Measurements from ENCODE around the gene PYROXD2.
A peak's percentile ranks its signal among the peaks of the same experiment; 100 is the strongest.

PYROXD2 gene

DNA sequence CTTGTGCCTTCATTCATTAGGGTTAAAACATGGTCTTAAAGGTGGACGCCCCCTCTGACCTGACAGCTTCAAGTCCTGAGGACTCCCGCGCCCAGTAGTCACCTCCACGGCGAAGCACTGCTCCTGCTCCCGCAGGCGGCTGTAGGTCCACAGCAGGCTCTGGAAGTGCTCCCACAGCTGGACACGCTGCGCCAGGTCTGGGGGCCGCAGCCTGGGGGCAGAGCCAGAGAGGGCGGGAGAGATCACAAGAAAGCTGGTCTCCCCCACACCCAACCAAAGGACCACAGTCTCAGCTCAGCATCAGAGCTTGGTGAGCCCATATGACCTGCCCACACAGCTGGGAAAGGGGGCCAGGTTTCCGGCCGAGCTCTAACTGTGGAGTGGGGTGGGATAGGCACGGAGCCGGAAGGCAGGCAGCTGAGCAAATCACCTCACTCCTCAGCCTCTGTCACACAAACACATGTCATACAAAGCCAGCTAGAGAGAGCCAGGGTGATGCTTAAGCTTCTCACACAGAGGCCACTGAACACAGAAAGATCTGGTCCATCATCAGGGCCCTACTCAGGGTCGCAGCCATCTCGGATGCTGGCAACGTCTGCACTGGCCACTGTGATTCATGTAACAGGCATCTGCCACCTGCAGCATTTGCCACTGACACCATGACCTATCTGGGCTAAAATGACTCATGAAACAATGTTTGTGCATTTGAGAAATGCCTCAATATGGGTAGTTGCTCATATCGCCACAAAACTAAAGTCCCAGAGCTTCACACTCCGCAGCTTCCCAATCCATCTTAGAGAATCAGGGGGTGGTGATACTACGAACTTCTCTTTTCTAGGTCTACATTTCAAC is 19.1 kb upstream of the PYROXD2 start:
- DNase-seq (ENCODE audit: low read depth in 2 of 2): no peak

DNA sequence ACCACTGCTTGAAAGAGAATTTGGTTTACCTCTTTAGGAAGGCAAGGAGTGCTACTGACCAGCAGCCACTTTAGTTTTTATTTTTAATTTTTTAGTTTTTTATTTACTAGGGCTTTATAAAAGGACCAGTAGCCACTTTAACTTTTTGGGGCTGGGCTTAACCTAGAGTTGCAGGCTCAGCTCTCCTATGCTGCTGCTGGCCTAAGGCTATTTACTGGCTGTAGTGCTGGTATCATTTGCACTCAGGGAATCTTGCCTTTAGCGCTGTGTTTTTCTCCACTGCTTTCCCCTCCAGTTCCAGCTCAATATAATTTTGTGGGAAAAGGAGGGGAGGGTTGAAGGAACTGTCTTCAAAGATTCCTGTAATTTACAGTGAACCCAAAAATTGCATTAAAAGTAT is 18.4 kb upstream of the PYROXD2 start:
- DNase-seq (ENCODE audit: low read depth in 2 of 2): no peak

DNA sequence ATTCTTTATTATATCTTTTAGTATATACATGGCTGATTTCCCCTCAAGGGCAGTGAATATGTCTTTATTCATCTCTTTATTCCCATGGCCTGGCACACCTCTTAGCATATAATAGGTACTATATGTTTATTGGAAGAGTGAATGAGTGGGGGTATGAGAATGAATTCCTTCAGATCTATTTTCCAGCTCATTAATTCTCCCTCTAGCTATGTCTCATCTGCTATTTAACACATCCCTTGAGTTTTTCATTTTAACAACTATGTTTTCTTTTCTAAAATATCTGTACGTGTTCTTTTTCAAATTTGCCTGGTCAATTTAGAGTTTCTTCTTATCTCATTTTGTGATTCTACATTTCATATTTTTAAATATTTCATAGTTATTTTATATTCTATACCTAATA is 17.3 kb upstream of the PYROXD2 start:
- DNase-seq (ENCODE audit: low read depth in 2 of 2): no peak

DNA sequence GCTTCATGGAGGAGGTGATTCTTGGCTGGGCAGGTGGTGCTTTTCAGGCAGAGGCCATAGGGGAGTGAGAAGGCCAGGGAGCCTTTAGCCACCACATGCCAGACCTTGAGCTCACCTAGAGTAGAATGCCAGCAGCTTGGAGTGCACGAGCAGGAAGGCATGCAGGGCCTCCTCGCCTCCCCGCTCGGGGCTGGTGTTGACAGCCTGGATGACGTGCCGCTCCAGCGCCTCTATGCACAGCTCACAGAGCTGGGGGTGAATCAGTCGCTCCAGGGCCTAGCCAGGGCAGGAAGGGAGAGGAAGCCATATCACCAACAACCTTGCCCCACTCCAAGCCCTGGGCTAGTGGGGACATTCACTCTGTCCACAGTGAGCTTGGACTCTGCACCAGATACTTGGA is 16.0 kb upstream of the PYROXD2 start:
- no peak for DNase-seq (ENCODE audit: low read depth in 2 of 2)

DNA sequence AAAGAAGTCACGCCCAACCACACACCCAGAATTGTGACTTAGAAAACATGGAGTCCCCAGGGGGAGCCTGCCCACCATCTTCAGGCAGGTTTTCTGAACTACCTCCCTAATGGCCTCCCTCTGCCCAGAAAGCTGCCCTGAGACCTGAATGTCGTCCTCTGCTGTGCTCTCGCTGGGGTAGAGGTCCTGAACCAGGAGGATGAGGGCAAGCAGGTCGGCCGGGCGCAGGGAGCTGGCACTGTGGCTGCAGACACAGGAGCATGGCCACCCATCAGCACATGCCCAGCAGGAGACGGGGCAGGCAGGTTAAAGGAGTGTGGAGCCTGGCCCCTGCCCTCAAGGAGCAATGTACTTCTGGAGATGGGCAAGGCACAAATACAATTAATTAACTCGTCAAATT is 15.4 kb upstream of the PYROXD2 start:
- no peak for DNase-seq (ENCODE audit: low read depth in 2 of 2)

DNA sequence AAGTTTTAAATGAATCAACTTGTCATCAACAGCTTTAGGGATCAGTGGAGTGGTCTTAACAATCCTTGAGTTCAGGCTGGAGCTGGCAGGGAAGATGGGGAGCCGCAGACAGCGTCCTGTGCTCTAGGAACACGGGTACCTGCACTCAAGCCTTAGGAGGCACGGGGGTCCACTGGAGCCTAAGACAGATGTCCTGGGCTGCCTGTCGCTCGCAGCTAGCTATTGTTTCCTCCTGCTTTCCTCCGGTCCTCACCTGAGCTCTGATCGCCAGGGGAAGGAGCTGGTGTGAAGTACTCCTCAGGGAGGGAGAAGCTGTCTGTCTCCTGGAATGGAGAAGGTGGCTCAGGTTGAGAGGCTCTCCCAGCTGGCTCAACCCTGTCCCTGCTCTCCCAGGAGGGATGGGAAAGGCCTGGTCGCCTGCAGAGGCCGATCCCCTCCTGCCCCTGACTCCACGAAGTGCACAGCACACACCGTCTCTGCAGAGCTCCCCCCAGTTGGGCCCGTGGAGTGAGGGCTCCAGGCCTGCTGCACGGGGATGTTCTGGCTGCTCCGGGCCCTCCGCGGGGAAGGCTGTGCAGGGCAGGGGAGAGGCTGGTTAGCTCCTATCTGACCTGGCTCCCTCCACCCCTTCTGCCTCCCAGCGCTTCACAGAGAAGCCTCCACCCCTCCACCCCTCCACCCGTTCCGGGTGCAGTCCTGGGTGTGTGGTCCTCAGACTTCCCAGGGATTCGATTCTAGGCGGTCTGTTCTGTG is 14.5 kb upstream of the PYROXD2 start:
- no peak for DNase-seq (ENCODE audit: low read depth in 2 of 2)

DNA sequence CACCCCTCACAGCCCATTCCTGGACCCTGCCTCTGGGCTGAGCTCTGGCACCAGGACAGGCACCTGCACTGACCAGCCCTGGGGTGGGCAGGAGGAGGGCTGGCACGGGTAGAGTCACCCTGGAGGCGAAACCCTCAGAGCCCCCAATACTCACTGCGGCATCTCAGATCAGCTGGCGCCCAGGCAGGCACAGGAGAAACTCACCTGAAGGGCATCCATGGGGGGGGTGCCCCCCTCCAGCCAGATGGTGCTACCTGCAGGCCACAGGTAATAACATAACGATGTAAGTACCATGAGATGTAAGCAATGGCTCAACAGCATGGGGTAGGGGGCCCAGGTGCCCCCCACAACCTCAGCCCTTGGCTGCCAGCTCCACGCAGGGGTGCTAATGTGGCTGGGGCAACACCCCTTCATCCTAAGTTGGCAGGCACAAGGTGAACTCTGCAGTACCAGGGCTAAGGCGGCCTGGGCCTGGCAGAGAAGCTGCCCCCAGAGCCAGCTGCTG is 12.1 kb upstream of the PYROXD2 start:
- no peak for DNase-seq (ENCODE audit: low read depth in 2 of 2)

DNA sequence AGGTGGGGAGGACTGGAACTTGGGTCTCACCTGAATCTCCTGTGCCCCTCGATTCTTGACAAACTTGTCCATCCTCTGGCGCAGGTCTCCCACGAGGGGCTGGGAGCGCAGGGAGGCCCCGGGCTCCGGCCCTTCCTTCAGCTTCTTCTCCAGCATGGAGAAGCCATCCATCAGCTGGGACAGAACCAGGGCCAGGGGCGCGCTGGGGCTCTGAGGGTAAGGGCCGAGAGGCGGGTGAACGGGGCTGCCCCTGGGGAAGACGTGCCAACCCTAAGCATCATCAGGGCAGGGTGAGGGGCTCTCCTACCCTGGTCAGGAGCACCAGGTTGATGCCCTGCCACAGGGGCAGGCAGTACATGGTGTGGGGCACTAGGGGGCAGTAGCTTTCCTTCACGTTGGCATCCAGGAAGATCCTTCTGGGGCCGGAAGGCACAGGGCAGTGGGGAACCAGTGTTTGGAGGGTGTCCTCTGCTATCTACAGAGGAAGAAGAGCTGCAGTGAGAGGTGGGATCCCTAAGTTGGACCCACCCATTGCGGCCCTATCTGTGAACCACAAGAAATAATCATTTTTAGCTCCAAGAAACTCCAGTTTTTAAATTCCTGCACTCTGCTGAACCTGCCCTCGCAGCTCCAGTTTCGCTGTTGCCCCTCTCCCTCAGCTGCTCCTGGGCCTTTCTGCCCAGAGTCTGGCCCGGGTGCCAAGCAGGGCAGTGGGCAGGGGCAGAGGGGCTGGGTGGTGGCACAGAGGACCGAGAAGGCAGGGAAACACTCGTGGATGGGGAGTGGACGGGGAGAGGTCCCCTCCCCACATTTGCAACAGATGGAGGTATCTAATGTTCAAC is 10.8 kb upstream of the PYROXD2 start:
- DNase-seq (ENCODE audit: low read depth in 2 of 2): no peak

DNA sequence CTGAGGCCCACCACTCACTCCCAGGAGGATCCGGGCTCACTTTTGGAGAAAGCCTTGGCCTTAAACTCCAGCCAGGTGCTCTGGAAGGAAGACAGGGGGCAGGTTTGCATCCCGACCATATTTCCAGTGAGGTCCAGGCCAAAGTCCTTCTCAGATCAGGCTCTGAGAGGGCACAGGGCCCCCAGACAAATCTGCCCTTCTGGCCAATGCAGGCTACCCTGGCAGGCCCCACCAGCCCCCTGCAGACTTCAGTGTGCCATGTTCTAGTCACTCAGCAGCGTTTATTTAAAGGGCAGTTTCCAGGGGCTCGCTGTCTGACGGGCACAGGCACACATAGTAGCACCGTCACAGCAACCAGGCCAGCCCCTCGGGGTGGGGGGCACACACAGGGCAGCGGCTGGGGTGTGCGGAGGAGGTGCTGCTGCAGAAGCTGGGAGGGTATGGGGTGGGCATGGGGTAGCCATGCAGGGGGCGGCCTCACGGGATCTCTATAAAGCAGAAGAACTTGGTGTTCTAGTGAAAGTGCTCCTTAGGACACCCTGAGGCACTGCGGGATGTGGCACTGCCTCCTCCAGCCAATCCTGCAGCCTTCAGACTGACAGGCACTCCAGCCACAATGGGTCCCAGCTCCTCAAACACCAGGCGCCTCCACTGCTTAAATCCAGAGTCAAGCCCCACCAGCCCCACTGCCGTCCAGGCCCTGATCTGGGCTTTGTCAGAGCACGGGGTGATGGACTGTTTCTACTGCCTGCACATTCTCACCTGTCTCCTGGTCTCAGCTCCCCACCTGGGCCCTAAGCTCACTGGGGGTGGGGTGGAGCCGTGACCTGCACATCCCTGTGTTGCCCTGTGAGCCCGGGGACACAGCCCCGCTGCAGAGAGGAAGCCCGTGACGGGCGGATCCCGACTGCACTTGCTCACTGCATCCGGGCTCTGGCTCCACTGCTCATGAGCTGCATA is 9.6 kb upstream of the PYROXD2 start:
- DNase-seq (ENCODE audit: low read depth in 2 of 2): no peak

DNA sequence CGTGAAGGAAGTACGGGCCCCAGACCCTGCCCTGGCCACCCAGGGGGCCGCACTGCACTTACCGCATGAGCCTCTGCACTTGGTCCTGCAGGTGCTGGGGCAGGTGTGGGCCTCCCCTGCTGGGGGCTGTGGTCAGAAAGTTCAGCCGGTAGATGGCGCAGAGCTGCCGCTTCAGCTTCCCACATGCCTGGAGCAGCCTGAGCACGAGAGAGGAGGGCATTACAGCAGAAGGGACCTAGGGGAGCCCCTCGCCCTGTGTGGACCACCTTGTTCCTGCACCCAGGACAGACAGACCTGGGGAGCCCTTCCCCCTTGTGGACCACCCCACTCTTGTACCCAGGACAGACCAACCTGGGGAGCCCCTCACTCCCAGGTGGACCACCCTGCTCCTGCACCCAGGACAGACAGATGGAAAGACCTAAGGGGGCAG is 8.7 kb upstream of the PYROXD2 start:
- DNase-seq (ENCODE audit: low read depth in 2 of 2): no peak

DNA sequence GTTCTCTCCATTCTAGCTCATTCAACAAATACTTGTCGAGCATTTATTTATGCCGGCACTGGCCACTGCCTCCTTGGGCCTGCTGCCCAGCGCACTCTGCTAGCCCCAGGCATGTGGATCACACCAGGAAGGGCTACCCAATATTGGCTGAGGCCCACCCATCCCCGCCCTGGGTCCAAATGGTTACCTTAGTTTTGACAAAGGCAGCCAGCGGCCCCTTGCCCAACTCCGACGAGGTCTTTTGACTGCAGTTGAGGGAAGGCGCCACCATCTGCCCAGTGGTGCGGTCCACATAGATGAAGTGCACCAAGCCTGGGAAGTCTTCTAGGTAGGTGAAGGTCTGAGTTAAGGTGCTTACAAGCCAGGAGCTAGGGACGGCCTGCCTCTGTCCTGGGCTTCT is 7.2 kb upstream of the PYROXD2 start:
- DNase-seq (ENCODE audit: low read depth in 2 of 2): no peak

DNA sequence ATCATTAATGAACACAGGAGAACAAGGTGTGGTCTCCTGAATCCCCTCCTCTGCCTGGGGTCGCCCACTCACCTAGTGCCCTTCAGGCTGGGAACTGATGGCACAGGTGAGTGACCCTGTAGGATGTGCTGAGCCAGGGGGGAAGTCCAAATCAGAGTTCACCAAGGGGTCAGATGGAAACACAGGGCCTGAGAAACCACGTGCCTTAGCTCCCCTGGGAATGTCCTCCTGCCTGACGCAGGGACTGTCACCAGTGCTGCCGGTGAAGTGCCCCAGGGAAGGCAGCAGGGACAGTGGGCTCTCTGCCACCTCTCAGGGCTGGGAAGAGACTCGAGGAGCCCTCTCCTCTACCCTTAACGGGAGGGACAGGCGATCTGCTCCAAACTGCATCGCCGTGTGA is 5.8 kb upstream of the PYROXD2 start:
- no peak for DNase-seq (ENCODE audit: low read depth in 2 of 2)

DNA sequence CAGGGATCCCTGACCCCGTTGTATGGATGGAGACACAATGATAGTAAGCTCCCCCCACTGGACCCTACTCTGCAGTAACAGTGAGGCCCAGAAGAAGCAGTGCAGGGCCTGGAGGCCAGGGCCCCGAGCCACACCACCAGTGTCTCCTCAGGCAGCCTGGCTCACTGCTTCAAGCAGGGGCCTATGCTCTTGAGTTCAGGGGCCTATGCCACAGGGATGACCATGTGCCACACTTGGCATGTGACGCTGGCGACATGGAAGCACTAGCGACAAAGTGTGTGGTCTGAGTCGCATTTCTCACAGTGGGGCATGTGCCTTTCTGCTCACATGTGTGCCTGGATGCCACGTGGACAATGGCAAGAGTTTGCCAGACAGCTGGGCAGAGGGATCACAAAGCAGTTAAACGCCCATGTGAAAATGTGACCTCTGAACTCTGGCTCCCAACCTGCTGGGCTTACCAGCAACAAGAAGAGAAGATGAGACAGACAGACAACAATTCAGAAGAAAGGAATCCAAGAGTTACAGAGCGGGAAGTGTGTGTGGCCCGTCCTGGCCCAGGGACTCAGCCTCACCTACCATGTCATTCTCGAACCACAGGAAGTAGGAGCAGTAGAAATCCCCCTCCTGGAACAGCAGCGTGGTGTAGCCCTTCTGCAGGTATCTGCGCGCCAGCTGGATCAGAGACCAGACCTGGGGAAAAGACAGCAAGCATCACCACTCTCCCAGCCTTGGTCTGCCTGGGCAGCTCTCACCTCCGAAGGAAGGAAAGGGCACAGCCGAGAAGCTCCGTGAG is 4.7 kb upstream of the PYROXD2 start:
- DNase-seq (ENCODE audit: low read depth in 2 of 2): no peak

DNA sequence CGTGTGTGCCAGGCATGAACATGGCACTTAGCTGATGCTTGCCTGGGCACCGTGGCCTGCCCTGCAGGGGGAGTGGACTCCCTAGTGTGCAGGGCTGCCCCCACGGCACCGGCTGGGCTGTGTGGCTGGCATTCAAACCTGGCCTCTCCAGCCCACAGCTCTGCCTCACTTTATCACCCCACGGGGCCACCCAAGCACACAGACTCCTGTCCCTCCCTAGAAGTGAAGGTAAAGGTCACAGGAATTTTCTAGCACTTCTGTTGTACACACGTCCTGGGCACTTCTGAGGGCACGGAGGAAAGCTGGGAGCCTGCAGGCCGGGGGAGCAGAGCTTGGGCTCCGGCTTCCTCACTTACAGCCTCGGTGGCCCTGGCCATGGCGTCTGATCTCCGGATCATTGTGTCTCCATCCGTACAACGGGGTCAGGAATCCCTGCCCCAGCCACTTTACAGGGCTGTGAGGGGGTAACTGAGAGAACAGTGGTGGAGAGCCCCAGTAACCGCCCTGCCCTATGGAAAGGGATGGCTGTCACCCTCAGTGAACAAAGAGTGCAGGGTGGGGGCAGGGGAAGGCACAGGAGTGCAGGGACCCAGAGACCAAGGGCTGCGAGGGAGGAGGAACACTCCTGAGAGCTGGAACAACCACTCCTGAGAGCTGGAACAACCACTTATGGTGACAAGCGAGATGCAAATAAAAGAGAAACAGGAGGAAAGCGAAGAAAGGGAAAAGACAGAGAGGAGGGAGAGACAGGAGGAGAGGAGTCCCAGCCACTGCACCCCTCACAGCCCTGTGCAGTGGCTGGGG is 3.9 kb upstream of the PYROXD2 start:
- DNase-seq (ENCODE audit: low read depth in 2 of 2): no peak

DNA sequence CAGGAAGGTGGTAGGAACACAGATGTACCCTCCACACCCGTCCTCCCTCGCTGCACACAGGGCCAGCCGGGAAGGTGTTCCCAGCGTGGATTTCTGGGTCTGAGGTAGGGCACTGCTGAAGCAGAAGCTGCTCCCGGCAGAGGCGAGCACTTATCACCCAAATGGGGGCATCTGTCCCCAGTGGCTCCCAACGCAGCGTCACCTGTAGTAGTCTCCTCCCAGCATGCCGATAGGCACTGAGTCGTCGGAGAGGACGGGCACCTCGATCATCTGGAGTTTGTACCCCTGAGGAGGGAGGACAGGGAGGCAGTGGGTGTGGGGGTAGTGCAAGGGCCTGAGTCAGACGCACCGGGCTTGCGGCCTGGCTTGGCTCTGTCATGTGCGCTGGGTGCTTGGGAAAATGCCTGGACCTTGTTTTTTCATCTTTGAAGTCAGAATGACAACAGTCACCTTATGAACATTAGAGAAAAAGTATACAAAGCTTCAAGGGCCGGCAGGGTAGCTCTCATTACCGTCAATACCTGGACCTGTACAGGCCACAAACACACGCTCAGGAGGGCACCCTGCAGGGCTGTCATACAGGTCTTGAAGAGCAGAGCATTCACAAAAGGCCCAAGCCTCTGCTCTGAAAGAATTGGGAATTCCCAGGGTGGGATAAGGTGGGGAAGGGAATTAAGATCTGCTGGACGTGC is 3.1 kb upstream of the PYROXD2 start:
- no peak for DNase-seq (ENCODE audit: low read depth in 2 of 2)

DNA sequence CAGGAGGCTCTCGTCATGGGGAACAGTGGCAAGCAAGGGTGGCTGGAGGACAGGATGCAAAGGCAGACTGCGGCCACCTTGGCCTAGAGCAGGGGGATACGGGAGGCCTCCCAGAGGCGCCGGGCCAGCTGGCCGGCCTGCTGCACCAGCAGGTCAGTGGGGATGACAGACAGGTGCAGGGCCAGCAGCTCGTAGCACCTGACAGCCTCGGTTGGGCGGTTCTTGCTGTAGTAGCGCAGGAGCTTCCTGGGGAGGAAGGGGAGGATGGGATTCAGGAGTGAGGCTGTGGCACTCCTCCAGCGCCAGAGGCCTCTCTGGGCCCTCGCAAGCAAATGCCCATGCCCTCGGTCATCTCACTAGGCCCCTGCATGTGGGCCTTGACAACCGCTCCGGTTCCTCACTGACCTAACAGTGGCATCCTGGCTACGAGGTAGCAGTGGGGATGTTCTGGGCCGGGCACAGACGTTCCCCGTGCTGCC is 2.5 kb upstream of the PYROXD2 start:
- no peak for DNase-seq (ENCODE audit: low read depth in 2 of 2)

DNA sequence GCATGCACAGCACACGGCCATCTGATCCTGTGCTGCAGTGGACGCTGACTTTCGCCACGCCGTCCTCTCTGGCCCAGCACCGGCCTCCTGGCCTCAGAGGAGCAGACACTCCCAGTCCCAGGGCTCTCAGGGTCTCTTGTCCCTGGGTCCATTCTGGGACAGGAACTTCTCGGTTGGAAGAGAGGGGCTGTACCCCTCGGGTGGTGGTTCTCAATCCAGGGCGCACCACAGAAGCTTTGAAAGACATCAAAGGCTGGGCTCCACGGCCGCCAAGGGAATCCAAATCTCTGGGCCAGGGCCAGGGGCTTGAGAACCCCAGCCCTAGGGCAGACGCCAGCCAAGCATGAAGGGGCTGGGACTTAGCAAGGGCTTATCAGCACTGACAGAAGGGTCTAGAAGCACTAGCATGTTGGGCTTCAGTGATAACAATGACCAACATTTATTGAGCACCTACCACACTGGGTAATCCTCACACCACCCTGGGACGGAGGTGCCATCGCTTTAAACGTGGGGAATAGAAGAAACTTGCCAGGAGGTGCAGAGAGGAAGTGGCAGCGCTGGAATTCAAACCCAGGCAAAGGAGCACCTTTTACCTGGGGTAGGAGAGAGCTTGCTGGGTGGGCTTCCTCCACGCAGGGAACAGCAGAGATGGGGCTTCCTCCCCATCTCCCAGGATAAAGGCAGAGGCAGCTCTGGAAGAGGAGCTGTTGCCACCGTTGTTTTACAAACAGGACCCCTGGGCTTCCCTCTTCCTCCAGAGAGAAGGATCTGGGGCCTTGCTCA is 1.8 kb upstream of the PYROXD2 start:
- DNase-seq (ENCODE audit: low read depth in 2 of 2): no peak

DNA sequence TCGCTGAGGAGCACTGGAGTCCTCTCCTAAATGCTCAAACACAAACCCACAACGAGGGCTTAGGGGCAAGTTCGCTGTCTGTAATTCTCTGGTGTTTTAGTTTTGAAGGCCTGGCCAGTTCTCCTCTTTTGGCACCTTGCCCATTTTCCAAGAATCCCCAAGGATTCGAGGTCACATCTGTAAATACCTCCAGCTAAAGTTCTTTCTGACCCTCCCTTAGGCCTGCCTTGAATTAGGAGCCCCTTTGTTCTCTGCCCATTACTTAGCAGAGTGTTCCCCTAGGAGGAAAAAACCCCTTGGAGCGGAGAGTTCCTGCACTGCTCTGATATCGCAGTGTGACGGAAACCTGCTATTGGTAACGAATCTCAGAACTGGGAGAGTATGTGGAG is 743 bp upstream of the PYROXD2 start:
- DNase-seq (ENCODE audit: low read depth in 2 of 2): peak in 1 of 2 experiments; percentile 12
